Tibial artery (tissue), 4 donors: ENCODE results near the gene ARL6IP6.
"Not testable (repeated sequence)": the region's sequence is repeated elsewhere in the genome, so short reads cannot be mapped to it uniquely, and the experiment has no call there.

Experiments
- DNase-seq, 2 donors: peaks; one replicate each; pipeline ENCODE4 v3.0.0-alpha.2; 2019
- H3K27ac ChIP-seq, 2 donors: fragments of 200-600 bp; sonication (generic) in 1 of 2; 1 replicate in 1 of 2; 2 replicates in 1 of 2; pipeline ENCODE4 v1.5.1; 2018 to 2019; ENCODE audit warnings: mild to moderate bottlenecking in 1 of 2
- H3K27me3 ChIP-seq, 2 donors: fragments of 200-600 bp; sonication (generic) in 1 of 2; one replicate each; pipeline versions ENCODE4 v1.5.1 to v1.6.0; 2016 to 2019
- H3K36me3 ChIP-seq, 3 donors: fragments of 200-600 bp; sonication (generic) in 2 of 3; one replicate each; pipeline ENCODE4 v1.5.1; 2016 to 2019; ENCODE audit warnings: mild to moderate bottlenecking in 2 of 3
- H3K4me1 ChIP-seq, 4 donors: fragments of 200-600 bp; sonication (generic) in 2 of 4; 1 replicate in 3 of 4; 2 replicates in 1 of 4; pipeline ENCODE4 v1.5.1; 2016 to 2019
- H3K4me3 ChIP-seq, 2 donors: fragments of 200-600 bp; sonication (generic) in 1 of 2; 1 replicate in 1 of 2; 2 replicates in 1 of 2; pipeline ENCODE4 v1.5.1; 2018 to 2019; ENCODE audit warnings: mild to moderate bottlenecking in 2 of 2
- H3K9me3 ChIP-seq, 3 donors: fragments of 200-600 bp; sonication (generic) in 1 of 3; one replicate each; pipeline ENCODE4 v1.5.1; 2016 to 2019
- CTCF ChIP-seq, 2 experiments: fragments of 200-600 bp in 1 of 2; fragments of 450-650 bp in 1 of 2; IDR thresholded peaks; one replicate each; pipeline ENCODE4 v1.5.1; 2017 to 2019; ENCODE audit warnings: antibody characterized with exemption in 2 of 2, mild to moderate bottlenecking in 1 of 2, moderate library complexity in 1 of 2
- intact Hi-C: fragments of 100-400 bp; cut with DNase I; formaldehyde crosslinking; loops from one replicate; pipeline ENCODE4 v1.15.0; 2023; ENCODE audit warnings: low total_unique reads

Gene ARL6IP6

GRCh38 chr2:152715854-152716428, 2.5 kb upstream of the ARL6IP6 start:
- H3K4me1 ChIP-seq: peaks cover 0 to 40% (median 19%) of the 10 kb centered on the region in 4 donors
- intact Hi-C loops: no loop called here
- no peak for DNase-seq

GRCh38 chr2:152716805-152717227, 1.6 kb upstream of the ARL6IP6 start:
- Histone ChIP-seq H3K27ac (peak overlapping the region; percentile 97 to 98), H3K4me1 (peaks cover 0 to 48% (median 23%) of the 10 kb centered on the region in 4 donors), H3K27me3 (no peaks in the 10 kb centered on the region), H3K9me3 (no peaks in the 10 kb centered on the region), H3K4me3 (peak overlapping the region; percentile 90 to 95), H3K36me3 (peaks cover 0 to 21% (median 10%) of the 10 kb centered on the region in 3 donors)
- TF ChIP-seq CTCF (IDR thresholded peaks at IDR 0.05): no peak
- intact Hi-C loops: no loop called here
- DNase-seq: peak; percentile 25 to 65

More at GRCh38 chr2:152715854-152716428, 2.5 kb upstream of the ARL6IP6 start:
- Histone ChIP-seq H3K9me3 (no peaks in the 10 kb centered on the region), H3K27ac (peak overlapping the region in 1 of 2 donors; percentile 97), H3K36me3 (peaks cover 0 to 26% (median 11%) of the 10 kb centered on the region in 3 donors), H3K27me3 (no peaks in the 10 kb centered on the region), H3K4me3 (peak overlapping the region; percentile 90 to 95)
- TF ChIP-seq CTCF (IDR thresholded peaks at IDR 0.05): no peak

GRCh38 chr2:152717228-152718075, 968 bp upstream of the ARL6IP6 start, which contains the start of gene PRPF40A:
Gene PRPF40A, minus strand, starts transcription at chr2:152717461. Its CDS starts 22 bp downstream, at chr2:152717439.
- intact Hi-C loops: no loop called here
- H3K4me3 ChIP-seq: peak within 1 kb of the TSS; percentile 90 to 95
- H3K9me3 ChIP-seq: no peaks in the 10 kb centered on the region
- peak; percentile 98 to 99 for DNase-seq
- H3K36me3 ChIP-seq: peaks cover 0 to 16% (median 8%) of the 10 kb centered on the region in 3 donors
- TF ChIP-seq CTCF (IDR thresholded peaks at IDR 0.05): peak in 1 of 2 experiments; percentile 6
- H3K27ac ChIP-seq: peak within 1 kb of the TSS; percentile 97 to 98
- H3K27me3 ChIP-seq: no peaks in the 10 kb centered on the region
- H3K4me1 ChIP-seq: peaks cover 0 to 52% (median 23%) of the 10 kb centered on the region in 4 donors

GRCh38 chr2:152718909-152719645, 657 bp downstream of the ARL6IP6 start:
- peak in 1 of 2 donors; percentile 35 for DNase-seq
- H3K27me3 ChIP-seq: no peaks in the 10 kb centered on the region
- H3K9me3 ChIP-seq: no peaks in the 10 kb centered on the region
- peaks cover 0 to 8% (median 3%) of the 10 kb centered on the region in 3 donors for H3K36me3 ChIP-seq
- intact Hi-C loops: no loop called here
- peak overlapping the region; percentile 90 to 95 for H3K4me3 ChIP-seq
- H3K4me1 ChIP-seq: peaks cover 0 to 52% (median 25%) of the 10 kb centered on the region in 4 donors
- peak overlapping the region; percentile 97 to 98 for H3K27ac ChIP-seq
- no peak for TF ChIP-seq CTCF (IDR thresholded peaks at IDR 0.05)

- Histone ChIP-seq H3K4me3 (no peak overlapping the region), H3K4me1 (peaks cover 0 to 39% (median 24%) of the 10 kb centered on the region in 4 donors), H3K27ac (no peak overlapping the region), H3K9me3 (no peaks in the 10 kb centered on the region), H3K27me3 (no peaks in the 10 kb centered on the region), H3K36me3 (peaks cover 0 to 3% (median 0%) of the 10 kb centered on the region in 3 donors)
- no peak for TF ChIP-seq CTCF (IDR thresholded peaks at IDR 0.05)
- no peak for DNase-seq
- intact Hi-C loops: no loop called here
These were observed 2.4 kb downstream of the ARL6IP6 start for GRCh38 chr2:152720794-152721193.

GRCh38 chr2:152722639-152723038, 4.2 kb downstream of the ARL6IP6 start:
- intact Hi-C loops, H3K36me3 ChIP-seq, H3K9me3 ChIP-seq, H3K27me3 ChIP-seq, H3K4me3 ChIP-seq, DNase-seq, H3K27ac ChIP-seq: not testable (repeated sequence)
- H3K4me1 ChIP-seq: peaks cover 0 to 30% (median 19%) of the 10 kb centered on the region in 4 donors
